Stimulated activated CD4-positive, alpha-beta T cell treated with anti-CD3 and anti-CD28 coated beads, Interleukin-12 subunit alpha, Interleukin-12 subunit beta, amount 100 ng/mL, for 24 hours (primary cell): ENCODE results near the gene ASIC2.

Experiments
- DNase-seq, 2 experiments: peaks; one replicate each; pipeline ENCODE4 v3.0.0-alpha.2; 2020; ENCODE audit warnings: low read depth in 2 of 2

ASIC2 gene

GRCh38 chr17:33288954-33289353 is 4.1 kb downstream of the ASIC2 start:
- DNase-seq: no peak

DNA sequence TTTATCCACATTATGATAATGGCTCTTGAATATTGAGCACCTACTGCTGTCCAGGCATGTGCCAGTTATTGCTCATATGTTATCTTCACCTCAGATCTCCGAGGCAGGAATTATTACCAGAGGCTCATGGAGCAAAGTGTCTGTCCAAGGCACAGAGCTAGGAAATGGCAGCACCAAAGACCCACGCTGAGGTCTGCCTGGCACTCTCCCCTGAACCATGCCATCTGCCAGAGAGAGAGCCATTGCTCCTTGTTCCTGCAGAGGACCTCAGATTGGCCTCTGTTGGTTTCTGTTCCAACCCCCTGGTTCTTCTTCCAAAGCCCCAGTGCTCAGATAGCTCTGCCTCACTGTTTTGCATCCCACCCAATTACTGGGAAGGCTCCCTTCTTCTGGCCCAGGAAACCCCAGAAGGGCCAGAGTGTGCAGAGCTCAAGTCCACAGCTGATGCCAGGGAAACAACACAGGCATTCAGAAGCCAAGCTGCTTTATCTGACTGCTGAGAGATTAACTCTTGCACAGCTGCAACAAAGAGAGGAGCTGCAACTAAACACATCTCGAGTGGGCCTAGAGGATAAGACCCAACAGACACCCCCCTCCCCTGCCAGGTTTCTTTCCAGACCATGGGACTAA is 5.9 kb downstream of the ASIC2 start:
- DNase-seq: no peak

DNA sequence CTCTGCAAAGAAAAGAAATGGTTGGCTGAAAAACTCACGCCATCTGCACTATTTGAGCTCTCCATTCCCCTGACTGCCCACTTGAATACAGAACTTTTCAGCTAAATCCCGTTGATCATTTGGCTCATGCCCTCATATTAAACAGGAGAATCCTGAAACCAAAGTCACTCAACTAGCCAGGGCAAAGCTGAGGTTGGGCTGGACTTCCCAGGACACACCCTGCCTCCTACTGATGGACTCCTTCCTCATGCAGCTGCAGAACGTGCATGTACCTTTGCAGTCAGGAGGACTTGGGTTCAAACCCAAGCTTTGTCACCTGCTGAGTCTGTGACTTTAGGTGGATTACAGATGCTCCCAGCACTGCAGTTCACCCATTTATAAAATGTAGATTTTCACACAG is 7.7 kb downstream of the ASIC2 start:
- DNase-seq: no peak

GRCh38 chr17:33284022-33284421 is 9.1 kb downstream of the ASIC2 start:
- DNase-seq: no peak

DNA sequence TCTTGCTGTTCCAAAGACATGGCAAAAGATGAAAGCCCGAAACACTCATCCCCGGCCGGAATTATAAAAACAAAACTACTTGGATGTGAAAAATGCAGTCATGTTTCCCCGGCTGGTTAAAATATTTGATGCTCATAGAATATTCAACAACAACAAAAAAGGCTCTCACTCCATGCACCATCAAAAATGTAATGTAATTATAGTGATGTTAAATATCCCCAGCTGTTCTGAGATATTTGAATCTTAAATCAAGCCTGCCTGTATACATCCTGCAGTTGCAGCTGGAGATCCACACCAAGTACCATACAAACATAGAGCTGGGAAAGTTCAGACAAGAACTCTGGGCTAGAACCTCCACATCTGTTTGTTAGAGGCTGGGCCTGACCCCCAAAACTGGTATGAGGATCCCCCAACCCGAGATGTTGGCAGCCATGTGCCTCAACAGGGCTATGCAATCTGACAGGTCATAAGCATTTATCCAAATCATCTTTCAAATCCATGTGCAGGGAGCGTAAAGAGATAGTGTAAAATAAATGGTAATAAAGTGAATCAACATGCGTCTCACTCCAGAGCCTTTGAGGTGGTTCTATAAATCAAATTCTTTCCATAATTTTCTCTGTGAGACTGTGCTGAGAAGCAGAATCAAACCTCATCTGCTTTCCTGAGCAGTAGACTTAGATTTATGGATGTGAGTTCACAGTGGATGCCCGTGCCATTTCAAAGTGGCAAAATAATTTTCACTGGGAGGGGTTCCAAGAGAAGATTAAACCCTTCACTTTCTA is 12.7 kb downstream of the ASIC2 start:
- no peak for DNase-seq

DNA sequence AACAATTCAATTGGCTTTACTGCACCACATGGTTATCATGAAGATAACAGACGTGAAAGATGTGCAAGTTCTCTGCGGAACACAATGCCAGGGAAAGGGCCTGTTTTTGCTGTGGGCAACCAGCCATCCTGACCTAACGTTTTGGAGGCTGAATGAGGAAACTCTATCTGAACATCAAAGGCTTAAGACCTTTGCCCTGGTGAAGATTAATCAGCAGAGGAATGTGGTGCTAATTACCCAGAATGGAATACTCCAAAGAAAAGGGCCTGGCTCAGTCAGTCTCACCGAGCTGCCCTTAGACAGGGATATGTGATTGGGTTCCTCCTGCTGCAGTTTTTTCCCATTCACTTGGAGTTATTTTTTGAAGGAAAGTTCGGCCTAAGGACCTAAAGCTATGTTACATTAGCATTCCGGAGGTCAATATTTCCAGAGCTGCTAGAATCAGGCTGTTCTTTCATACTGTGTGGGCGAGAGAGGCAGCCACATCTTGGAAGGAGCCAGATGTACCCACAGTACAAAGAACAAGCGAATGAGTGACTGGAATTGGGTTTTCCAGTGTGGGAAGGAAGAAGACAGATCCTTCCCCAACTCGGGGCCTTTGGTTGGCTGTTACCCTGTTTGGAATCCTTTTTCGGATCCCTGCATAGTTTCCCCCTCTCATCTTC is 15.5 kb downstream of the ASIC2 start:
- no peak for DNase-seq

DNA sequence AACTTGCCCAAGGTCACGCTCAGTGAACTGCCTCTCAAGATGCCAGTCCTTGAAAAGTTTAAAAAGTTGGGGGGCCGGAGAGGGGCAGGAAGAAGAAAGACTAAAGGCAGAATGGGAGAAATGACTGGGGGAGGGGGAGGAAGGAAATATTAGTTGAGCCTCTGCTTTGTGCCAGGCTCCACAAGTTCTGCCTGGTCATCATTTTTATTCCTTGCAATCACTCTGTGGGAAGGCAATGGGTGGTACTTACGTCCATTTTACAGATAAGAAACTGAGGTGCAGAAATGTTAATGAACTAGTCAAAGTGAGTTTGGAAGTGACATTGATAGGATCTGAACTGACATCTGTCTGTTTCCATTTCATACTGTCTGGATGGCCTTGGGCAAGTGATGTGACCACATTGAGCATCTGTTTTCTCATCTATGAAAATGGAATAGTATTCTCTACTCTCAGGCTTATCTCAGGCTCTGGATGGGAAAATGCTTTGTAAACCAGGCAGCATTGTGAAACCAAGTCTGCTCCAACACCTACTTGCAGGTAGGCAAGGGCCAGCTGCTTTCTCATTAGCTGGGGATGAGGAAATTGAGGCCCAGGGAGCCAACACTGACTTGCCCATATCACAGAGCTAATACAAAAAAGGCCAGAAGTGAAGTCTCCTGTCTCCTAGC is 19.2 kb downstream of the ASIC2 start:
- DNase-seq: no peak

- no peak for DNase-seq
These were observed 19.8 kb downstream of the ASIC2 start for GRCh38 chr17:33273271-33273670.

GRCh38 chr17:33272438-33272837 is 20.7 kb downstream of the ASIC2 start:
- no peak for DNase-seq

- DNase-seq: no peak
These were observed 23.6 kb downstream of the ASIC2 start for GRCh38 chr17:33269337-33270060.

- no peak for DNase-seq
These were observed 25.1 kb downstream of the ASIC2 start for GRCh38 chr17:33267851-33268548.

- DNase-seq: no peak
These were observed 25.8 kb downstream of the ASIC2 start for GRCh38 chr17:33267271-33267790.

DNA sequence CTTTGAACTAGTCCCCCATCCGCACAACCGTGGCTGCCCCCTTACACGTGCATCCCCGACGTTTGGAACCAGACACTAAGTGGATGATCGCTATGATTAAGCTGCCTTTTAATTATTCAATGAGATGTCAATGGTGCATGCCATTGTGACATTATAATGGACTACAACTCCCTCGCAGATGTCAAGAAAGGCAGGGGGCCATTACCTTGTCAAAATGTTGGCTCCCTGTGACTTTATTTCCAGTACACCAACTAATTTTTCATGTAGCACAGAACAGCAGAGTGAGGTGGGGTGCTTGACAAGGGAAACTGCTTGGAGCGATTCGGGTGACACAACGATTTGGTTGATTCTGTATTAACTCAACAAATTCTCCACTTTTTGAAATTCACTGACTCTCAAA is 26.5 kb downstream of the ASIC2 start:
- DNase-seq: no peak

DNA sequence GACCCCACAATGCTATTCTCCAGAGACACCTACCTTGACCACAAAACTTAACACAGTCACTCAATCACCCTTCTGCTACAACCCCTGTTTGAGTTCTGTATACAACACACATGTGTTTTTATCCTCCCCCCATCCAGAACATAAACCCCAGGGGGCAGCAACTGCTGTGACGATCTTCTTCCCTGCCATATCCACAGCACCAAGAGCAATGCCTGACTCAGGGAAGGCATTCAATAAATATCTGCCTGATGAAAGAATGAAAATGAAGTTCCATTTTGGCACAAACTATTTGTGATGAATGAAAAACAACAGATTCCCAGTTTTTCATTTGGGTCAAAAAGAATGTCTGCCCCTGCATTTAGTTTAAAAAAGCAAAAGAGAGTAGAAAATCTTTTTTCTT is 27.0 kb downstream of the ASIC2 start:
- DNase-seq: no peak

DNA sequence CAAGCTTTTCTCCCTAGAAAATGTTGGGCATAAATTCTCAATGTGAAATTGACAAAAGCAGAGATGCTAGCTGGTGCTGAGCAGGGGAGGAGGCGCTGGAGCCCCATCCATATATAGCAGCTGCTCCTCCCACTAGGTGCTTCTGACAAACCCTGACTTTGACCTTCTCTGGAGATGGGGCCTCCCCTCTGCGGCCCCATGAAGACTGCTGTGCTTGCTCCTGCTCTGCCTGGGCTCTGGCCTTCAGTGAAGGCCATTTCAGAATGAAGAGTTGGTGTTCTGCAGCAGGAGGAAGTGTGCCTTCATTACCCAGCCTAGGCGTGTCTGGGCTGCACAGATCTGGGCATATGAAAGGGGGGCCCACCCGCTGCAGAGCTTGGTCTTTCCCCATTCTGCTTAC is 29.7 kb downstream of the ASIC2 start:
- DNase-seq: no peak

GRCh38 chr17:33262266-33263123 is 30.6 kb downstream of the ASIC2 start:
- no peak for DNase-seq

GRCh38 chr17:33261820-33262219 is 31.3 kb downstream of the ASIC2 start:
- DNase-seq: no peak

GRCh38 chr17:33260638-33261037 is 32.5 kb downstream of the ASIC2 start:
- DNase-seq: no peak

DNA sequence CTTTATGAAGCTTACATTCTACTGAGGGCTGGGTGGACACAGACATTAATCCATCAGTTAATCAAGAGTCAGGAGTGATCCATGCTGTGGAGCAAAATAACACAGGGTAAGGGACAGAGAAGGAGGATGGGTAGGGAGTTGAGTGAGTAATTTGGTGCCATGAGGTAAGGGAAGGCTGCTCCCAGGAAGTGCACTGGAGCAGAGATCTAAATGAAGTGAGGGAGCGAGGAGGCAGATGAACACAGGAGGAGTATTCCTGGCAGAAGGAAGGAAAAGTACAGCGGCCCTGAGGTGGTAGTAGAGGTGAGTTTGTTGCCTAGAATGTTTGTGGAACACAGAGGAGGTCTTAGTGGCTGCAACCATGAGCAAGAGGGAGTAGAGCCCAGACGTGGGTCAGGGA is 34.8 kb downstream of the ASIC2 start:
- no peak for DNase-seq

GRCh38 chr17:33245183-33245582 is 47.9 kb downstream of the ASIC2 start:
- DNase-seq: no peak
